Measurements from ENCODE around the gene SLC24A4. TPM values are rescaled to one million over a fixed set of nuclear protein-coding genes. Genes with fewer than 3 reads are reported as not detected.

Gene SLC24A4
- total RNA-seq, 2 experiments from 2014 or later = not detected

DNA sequence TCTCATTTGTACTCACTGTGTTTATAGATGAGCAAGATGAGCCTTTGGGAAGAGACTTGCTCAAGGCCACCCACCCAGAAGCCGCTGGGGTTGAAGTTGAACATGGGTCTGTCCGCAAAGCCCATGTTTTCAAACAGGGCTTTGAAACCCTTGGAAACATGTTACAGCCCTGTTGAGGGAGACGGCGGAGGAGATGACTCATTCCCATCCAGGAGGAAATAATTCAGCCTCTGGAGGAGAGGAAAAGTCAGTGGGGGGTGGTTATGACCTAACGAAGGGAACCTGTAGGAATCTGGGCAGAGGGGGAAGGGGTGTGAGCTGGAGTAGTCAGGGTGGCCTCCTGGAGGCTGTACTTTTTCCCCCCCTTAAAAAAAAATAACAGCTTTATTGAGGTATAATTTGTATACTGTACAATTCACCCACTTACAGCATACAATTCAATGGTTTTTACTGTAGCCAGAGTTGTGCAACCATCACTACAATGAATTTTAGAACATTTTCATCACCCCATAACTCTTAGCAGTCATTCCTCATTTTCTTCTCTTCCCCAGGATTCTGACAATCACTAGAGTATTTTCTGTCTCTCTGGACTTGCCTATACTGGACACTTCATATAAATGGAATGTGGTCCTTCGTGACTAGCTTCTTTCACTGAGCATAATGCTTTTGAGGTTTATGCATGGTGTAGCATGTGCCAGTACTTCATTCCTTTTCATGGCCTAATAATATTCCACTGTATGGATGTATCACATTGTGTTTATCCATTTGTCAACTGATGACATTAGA, 188.7 kb downstream of the SLC24A4 start:
- peaks cover 18% of the 10 kb centered on the region for H3K4me1 Mint-ChIP-seq (ENCODE audit: low read depth)
- intact Hi-C loops (cut with micrococcal nuclease) = no loop called here
- no peak overlapping the region for H3K27ac Mint-ChIP-seq
- CTCF ChIA-PET = interaction anchor here (1.5 kb wide), 1 partner anchor 21 kb away, joined by 3 read pairs; no protein-coding TSS in a partner anchor
- peaks cover 6% of the 10 kb centered on the region for H3K36me3 Mint-ChIP-seq (ENCODE audit: low read depth)
- DNase-seq = no peak
- no peak for ATAC-seq
- H3K4me3 Mint-ChIP-seq = no peak overlapping the region
- no peaks in the 10 kb centered on the region for H3K9me3 Mint-ChIP-seq
- TF ChIP-seq, protein P1, sequence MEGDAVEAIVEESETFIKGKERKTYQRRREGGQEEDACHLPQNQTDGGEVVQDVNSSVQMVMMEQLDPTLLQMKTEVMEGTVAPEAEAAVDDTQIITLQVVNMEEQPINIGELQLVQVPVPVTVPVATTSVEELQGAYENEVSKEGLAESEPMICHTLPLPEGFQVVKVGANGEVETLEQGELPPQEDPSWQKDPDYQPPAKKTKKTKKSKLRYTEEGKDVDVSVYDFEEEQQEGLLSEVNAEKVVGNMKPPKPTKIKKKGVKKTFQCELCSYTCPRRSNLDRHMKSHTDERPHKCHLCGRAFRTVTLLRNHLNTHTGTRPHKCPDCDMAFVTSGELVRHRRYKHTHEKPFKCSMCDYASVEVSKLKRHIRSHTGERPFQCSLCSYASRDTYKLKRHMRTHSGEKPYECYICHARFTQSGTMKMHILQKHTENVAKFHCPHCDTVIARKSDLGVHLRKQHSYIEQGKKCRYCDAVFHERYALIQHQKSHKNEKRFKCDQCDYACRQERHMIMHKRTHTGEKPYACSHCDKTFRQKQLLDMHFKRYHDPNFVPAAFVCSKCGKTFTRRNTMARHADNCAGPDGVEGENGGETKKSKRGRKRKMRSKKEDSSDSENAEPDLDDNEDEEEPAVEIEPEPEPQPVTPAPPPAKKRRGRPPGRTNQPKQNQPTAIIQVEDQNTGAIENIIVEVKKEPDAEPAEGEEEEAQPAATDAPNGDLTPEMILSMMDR (IDR thresholded peaks at IDR 0.05) = no peak
- no peaks in the 10 kb centered on the region for H3K27me3 Mint-ChIP-seq
- POLR2A ChIA-PET = interaction anchor here (1.7 kb wide), 1 partner anchor 20 kb away, joined by 5 read pairs; no protein-coding TSS in a partner anchor

DNA sequence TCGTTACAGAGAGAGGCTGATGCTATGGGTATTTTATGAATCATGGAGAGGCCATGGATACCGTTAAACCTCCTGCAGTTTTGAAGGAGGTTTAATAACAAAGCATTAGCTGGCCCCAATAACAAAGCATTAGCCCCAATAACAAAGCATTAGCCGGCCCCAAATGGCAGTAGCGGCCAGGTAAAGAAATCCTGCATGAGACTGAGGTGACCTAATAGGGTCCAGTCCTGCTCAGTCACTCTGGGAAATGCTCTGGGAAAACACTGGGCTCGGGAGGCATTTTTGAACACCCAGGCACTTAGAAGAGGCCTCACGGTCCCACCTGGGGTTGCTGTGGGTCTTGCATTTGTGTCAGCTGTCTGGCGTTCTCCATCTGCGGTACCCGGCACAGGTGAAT, 189.8 kb downstream of the SLC24A4 start:
- DNase-seq (no peak), ATAC-seq (no peak)
- Mint-ChIP-seq H3K4me3 (peak overlapping the region; percentile 66), H3K36me3 (ENCODE audit: low read depth) (peaks cover 13% of the 10 kb centered on the region), H3K4me1 (ENCODE audit: low read depth) (peaks cover 25% of the 10 kb centered on the region), H3K27me3 (no peaks in the 10 kb centered on the region), H3K9me3 (no peaks in the 10 kb centered on the region), H3K27ac (peak overlapping the region; percentile 49)
- CTCF ChIA-PET = interaction anchor here (0.7 to 1.1 kb wide), 4 partner anchors 10 to 168 kb away, joined by 3 read pairs; no protein-coding TSS in a partner anchor
- POLR2A ChIA-PET = interaction anchor here (0.6 to 5.8 kb wide), 5 partner anchors 13 to 92 kb away, joined by 3 to 31 read pairs (median 3); no protein-coding TSS in a partner anchor
- intact Hi-C loops (cut with micrococcal nuclease) = no loop called here
- TF ChIP-seq, protein P1 (IDR thresholded peaks at IDR 0.05) = no peak

DNA sequence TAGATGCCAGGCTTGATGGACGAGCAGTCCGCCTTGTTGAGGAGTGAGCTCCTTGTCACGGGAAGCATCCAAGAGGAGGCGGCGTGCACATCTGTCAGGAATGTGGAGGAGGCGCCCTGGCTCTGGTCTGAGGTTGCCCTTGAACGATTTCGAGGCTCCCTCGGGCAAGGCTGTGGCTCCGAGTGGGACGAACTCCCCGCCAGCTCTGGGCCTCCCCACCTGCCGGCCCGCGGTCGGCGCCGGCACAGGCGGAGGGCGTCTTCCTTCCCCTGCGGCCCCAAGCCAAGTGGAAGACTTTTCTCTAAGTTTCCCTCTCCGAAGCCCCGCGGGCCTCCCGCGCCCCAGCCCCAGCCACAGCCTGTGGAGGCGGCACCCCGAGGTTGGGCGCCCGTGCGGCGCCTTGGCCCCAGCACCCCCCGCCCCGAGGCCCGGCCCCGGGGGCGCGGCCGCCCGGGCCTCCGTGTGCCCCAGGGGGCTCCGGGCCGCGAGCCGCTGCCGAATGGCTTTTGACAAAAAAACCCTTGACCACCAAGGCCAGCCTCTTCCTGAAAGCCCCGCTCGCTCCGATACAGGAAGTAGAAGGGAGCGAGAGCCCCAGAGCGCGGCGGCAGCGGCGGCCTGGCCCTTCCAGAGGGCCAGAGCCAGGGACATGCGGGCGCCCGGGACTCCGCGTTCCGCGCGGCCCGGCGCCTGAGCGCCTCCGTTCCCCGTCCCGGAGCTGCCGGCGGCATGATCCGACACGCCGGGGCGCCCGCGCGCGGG, 190.4 kb downstream of the SLC24A4 start, which contains the start of gene RIN3:
RIN3 (plus strand) TSS at position 578 of the 762 bp plus-strand sequence; CDS start at position 730, 152 bp downstream.
- Mint-ChIP-seq H3K27me3 (no peaks in the 10 kb centered on the region), H3K4me1 (ENCODE audit: low read depth) (peaks cover 31% of the 10 kb centered on the region), H3K27ac (peak within 1 kb of the TSS; percentile 84), H3K9me3 (no peaks in the 10 kb centered on the region), H3K36me3 (ENCODE audit: low read depth) (peaks cover 18% of the 10 kb centered on the region), H3K4me3 (peak within 1 kb of the TSS; percentile 66)
- DNase-seq (peak; percentile 70), ATAC-seq (peak; percentile 47)
- intact Hi-C loops (cut with micrococcal nuclease) = no loop called here
- ChIA-PET POLR2A (interaction anchor here (0.6 to 5.8 kb wide), 8 partner anchors 12 to 91 kb away, joined by 3 to 31 read pairs (median 4); no protein-coding TSS in a partner anchor), CTCF (interaction anchor here (0.7 to 1.1 kb wide), 4 partner anchors 9 to 168 kb away, joined by 3 read pairs; no protein-coding TSS in a partner anchor)
- TF ChIP-seq, protein P1 (IDR thresholded peaks at IDR 0.05) = no peak

DNA sequence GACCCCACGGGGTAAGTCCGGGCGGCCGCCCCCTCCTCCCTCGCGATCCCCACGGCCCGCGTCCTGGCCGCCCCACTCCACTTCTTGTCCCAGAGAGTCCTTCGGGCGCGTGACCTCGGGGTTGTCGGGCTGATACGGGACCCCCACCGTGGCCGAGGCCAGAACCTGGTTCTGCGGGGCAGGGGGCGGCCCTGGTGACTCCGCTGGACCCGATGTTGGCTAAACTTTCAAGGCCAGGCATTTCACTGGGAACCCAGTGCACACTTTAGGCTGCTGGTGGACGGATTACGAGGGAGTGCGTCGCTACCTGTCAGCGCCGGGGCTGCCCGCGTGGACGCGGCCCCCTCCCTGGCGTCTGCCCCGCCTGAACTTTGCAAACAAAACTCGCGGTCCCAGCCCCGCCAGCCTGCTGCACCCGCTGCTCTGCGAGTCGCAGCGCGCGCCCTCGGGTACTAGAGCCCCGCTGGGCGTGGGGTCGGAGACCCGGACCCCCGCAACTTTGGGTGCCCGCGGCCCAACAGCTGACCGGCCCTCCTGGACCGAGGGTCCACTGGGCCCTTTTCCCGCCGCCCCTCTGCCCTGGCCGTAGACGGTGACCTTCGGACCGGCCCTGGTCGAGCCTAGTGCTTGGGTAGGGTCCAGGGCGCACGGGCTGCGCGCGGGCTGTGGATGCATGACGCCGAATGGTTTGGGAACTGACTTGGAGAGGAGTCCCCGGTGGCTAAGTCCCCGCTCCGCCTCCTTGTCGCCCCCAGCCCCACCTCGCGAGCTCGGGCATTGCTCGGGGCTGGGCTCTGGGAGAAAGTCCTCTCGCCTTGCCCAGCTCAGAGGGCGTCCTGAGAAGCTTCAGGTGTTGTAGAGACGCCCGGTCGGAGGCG, 191.2 kb downstream of the SLC24A4 start:
- TF ChIP-seq, protein P1 (IDR thresholded peaks at IDR 0.05) = no peak
- Mint-ChIP-seq H3K4me1 (ENCODE audit: low read depth) (peaks cover 39% of the 10 kb centered on the region), H3K27ac (peak overlapping the region; percentile 84), H3K9me3 (no peaks in the 10 kb centered on the region), H3K27me3 (no peaks in the 10 kb centered on the region), H3K4me3 (peak overlapping the region; percentile 66), H3K36me3 (ENCODE audit: low read depth) (peaks cover 21% of the 10 kb centered on the region)
- ATAC-seq (peak; percentile 32), DNase-seq (peak; percentile 59)
- POLR2A ChIA-PET = interaction anchor here (0.7 to 5.8 kb wide), 9 partner anchors 9 to 408 kb away, joined by 3 to 31 read pairs (median 3); partner anchors contain the start of gene ATXN3
- CTCF ChIA-PET = interaction anchor here (0.9 to 1.7 kb wide), 3 partner anchors 28 to 167 kb away, joined by 3 to 5 read pairs (median 3); no protein-coding TSS in a partner anchor
- intact Hi-C loops (cut with micrococcal nuclease) = no loop called here
